Measurements from ENCODE around the gene TRIM43B. TPM values are rescaled to one million over a fixed set of nuclear protein-coding genes. Genes with fewer than 3 reads are reported as not detected.
"Not testable (repeated sequence)": the region's sequence is repeated elsewhere in the genome, so short reads cannot be mapped to it uniquely, and the experiment has no call there.

TRIM43B gene
- total RNA-seq: not detected

- ATAC-seq; DNase-seq (ENCODE audit: low spot score): not testable (repeated sequence)
Observed at GRCh38 chr2:95484654-95485053, at the start of gene TRIM43B. Gene TRIM43B, minus strand, starts transcription at chr2:95484754. Its CDS starts 2,040 bp downstream, at chr2:95482714.

- DNase-seq (ENCODE audit: low spot score) (no peak), ATAC-seq (no peak)
Observed at GRCh38 chr2:95531254-95531771, 46.8 kb upstream of the TRIM43B start.

GRCh38 chr2:95530734-95531133 lies 46.2 kb upstream of the TRIM43B start:
- ATAC-seq: no peak
- DNase-seq (ENCODE audit: low spot score): no peak

GRCh38 chr2:95526360-95527341 lies 42.1 kb upstream of the TRIM43B start:
- ATAC-seq (peak; percentile 98), DNase-seq (ENCODE audit: low spot score) (peak; percentile 85)

GRCh38 chr2:95525294-95526035 lies 40.9 kb upstream of the TRIM43B start:
- ATAC-seq: no peak
- no peak for DNase-seq (ENCODE audit: low spot score)

GRCh38 chr2:95524195-95524594 lies 39.6 kb upstream of the TRIM43B start:
- DNase-seq (ENCODE audit: low spot score) (no peak), ATAC-seq (no peak)

- ATAC-seq (no peak), DNase-seq (ENCODE audit: low spot score) (no peak)
Observed at GRCh38 chr2:95514718-95515117, 30.2 kb upstream of the TRIM43B start.

GRCh38 chr2:95514226-95514625 lies 29.7 kb upstream of the TRIM43B start:
- not testable (repeated sequence) for ATAC-seq; DNase-seq (ENCODE audit: low spot score)

GRCh38 chr2:95509408-95509807 lies 24.9 kb upstream of the TRIM43B start:
- no peak for DNase-seq (ENCODE audit: low spot score)
- ATAC-seq: no peak

GRCh38 chr2:95505222-95505621 lies 20.7 kb upstream of the TRIM43B start:
- DNase-seq (ENCODE audit: low spot score) (no peak), ATAC-seq (no peak)

- peak; percentile 43 for ATAC-seq
Observed at GRCh38 chr2:95500854-95501253, 16.3 kb upstream of the TRIM43B start.

GRCh38 chr2:95492076-95492475 lies 7.5 kb upstream of the TRIM43B start:
- DNase-seq (ENCODE audit: low spot score); ATAC-seq: not testable (repeated sequence)

More at GRCh38 chr2:95500854-95501253, 16.3 kb upstream of the TRIM43B start:
- DNase-seq (ENCODE audit: low spot score): no peak

GRCh38 chr2:95475025-95475424 lies 9.5 kb downstream of the TRIM43B start:
- ATAC-seq; DNase-seq (ENCODE audit: low spot score): not testable (repeated sequence)

GRCh38 chr2:95467984-95468383 lies 16.6 kb downstream of the TRIM43B start:
- not testable (repeated sequence) for DNase-seq (ENCODE audit: low spot score); ATAC-seq

- DNase-seq (ENCODE audit: low spot score); ATAC-seq: not testable (repeated sequence)
Observed at GRCh38 chr2:95466572-95466971, 18.0 kb downstream of the TRIM43B start.

- ATAC-seq; DNase-seq (ENCODE audit: low spot score): not testable (repeated sequence)
Observed at GRCh38 chr2:95463292-95463691, 21.3 kb downstream of the TRIM43B start.

GRCh38 chr2:95445317-95445716 lies 39.2 kb downstream of the TRIM43B start:
- DNase-seq (ENCODE audit: low spot score); ATAC-seq: not testable (repeated sequence)

- not testable (repeated sequence) for DNase-seq (ENCODE audit: low spot score); ATAC-seq
Observed at GRCh38 chr2:95442474-95443099, 42.0 kb downstream of the TRIM43B start.

GRCh38 chr2:95435872-95436209 lies 48.7 kb downstream of the TRIM43B start:
- ATAC-seq; DNase-seq (ENCODE audit: low spot score): not testable (repeated sequence)

- DNase-seq (ENCODE audit: low spot score); ATAC-seq: not testable (repeated sequence)
Observed at GRCh38 chr2:95435162-95435871, 49.2 kb downstream of the TRIM43B start.
